Ovary (tissue), 3 donors: ENCODE measurements around the gene PDPR.
"Not testable (repeated sequence)": the region's sequence is repeated elsewhere in the genome, so short reads cannot be mapped to it uniquely, and the experiment has no call there.

Experiments used
- CTCF ChIP-seq, 3 donors: fragments of 450-650 bp in 2 of 3; fragments of 200-600 bp in 1 of 3; IDR thresholded peaks; one replicate each; pipeline versions ENCODE4 v1.5.1 to v1.8.0; 2016 to 2022; ENCODE audit warnings: antibody characterized with exemption in 3 of 3, mild to moderate bottlenecking in 1 of 3
- EP300 ChIP-seq: sonication (generic); formaldehyde crosslinking; IDR thresholded peaks from one replicate; pipeline ENCODE4 v1.6.1; 2017; ENCODE audit warnings: antibody characterized with exemption
- POLR2A ChIP-seq: fragments of 450-650 bp; IDR thresholded peaks from one replicate; pipeline ENCODE4 v1.6.1; 2017; ENCODE audit warnings: antibody characterized with exemption, mild to moderate bottlenecking, moderate library complexity
- donor health status: DM: no; HTN: no; CAD: no.

DNA sequence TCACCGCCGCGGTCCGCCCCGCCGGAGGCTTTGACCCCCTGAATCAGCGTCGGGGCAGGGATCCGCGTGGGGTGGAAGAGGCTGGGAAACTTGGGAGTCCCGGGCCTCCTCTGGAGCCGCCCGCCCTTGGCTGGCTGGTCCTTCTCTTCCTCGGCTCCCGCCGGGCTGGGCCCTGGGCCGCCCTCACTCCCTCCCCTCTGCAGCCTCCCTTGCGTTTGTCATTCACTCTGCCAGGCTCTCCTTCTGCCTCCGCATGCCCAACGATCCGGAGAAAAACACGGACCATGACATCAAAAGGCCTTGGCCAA lies 74.4 kb downstream of the PDPR start:
- not testable (repeated sequence) for TF ChIP-seq CTCF (IDR thresholded peaks at IDR 0.05); EP300; POLR2A
